H1 (cell line): ENCODE results near the gene MYPOP. TPM values are rescaled to one million over a fixed set of nuclear protein-coding genes. Genes with fewer than 3 reads are reported as not detected.

Experiments
- CTCF ChIA-PET: fragments of 300-600 bp; sonication (Branson Sonifier 250); formaldehyde crosslinking; loops from one replicate; lab custom pipeline; 2021; ENCODE audit not compliant: partially characterized antibody; lab: Charles Lee
- POLR2A ChIA-PET: fragments of 300-600 bp; sonication (Branson Sonifier 250); formaldehyde crosslinking; loops from one replicate; lab custom pipeline; 2021; ENCODE audit warnings: inconsistent platforms; ENCODE audit not compliant: partially characterized antibody; lab: Charles Lee
- DNase-seq, 2 experiments: peaks; one replicate each; pipeline versions ENCODE4 v3.0.0 to v3.0.0-alpha.2; 2010 to 2022; ENCODE audit warnings: low spot score in 2 of 2, low read depth in 1 of 2, mixed read lengths in 1 of 2
- FAIRE-seq: peaks from 2 replicates; lab custom pipeline; 2011; peaks lifted over from hg19 to GRCh38; lab: Jason Lieb, UNC
- H2AFZ ChIP-seq: 2 replicates; pipeline ENCODE4 v1.8.1; 2012; ENCODE audit warnings: low read length, inconsistent platforms
- H2AK5ac ChIP-seq: 2 replicates; pipeline ENCODE4 v1.6.1; 2013; ENCODE audit warnings: low read depth, low read length
- H2BK120ac ChIP-seq: replicated peaks from 2 replicates; pipeline ENCODE3; 2013; ENCODE audit warnings: low read depth, low read length, inconsistent platforms
- H2BK12ac ChIP-seq: 2 replicates; pipeline ENCODE4 v1.6.1; 2013; ENCODE audit warnings: low read depth, low read length
- H2BK15ac ChIP-seq: 2 replicates; pipeline ENCODE4 v1.6.1; 2013; ENCODE audit warnings: low read length
- H2BK20ac ChIP-seq: 2 replicates; pipeline ENCODE4 v1.6.1; 2013; ENCODE audit warnings: low read length
- H2BK5ac ChIP-seq: 2 replicates; pipeline ENCODE4 v1.6.1; 2013; ENCODE audit warnings: low read depth, low read length
- H3K14ac ChIP-seq: 2 replicates; pipeline ENCODE4 v1.6.1; 2013; ENCODE audit warnings: inconsistent platforms; ENCODE audit not compliant: insufficient read length
- H3K18ac ChIP-seq: 2 replicates; pipeline ENCODE4 v1.6.1; 2013; ENCODE audit warnings: low read length; ENCODE audit errors: extremely low read depth
- H3K23ac ChIP-seq: 2 replicates; pipeline ENCODE4 v1.6.1; 2013; ENCODE audit warnings: inconsistent platforms; ENCODE audit not compliant: insufficient read length
- H3K23me2 ChIP-seq: 2 replicates; pipeline ENCODE4 v1.6.1; 2013; ENCODE audit warnings: low read depth, low read length
- H3K27ac ChIP-seq: 2 replicates; pipeline ENCODE4 v1.6.1; 2011; ENCODE audit warnings: low read depth, low read length, inconsistent platforms
- H3K27me3 ChIP-seq, 4 experiments: replicated peaks in 1 of 4; 1 replicate in 1 of 4; 2 replicates in 3 of 4; pipeline versions ENCODE4 v1.6.1 to v1.8.1; 2011 to 2013; ENCODE audit warnings: low read length in 3 of 4, mild to moderate bottlenecking in 3 of 4, inconsistent platforms in 2 of 4, mixed read lengths in 2 of 4, moderate library complexity in 1 of 4; ENCODE audit not compliant: control insufficient read depth in 3 of 4, insufficient read depth in 3 of 4; ENCODE audit errors: extremely low read depth in 1 of 4
- H3K36me3 ChIP-seq, 4 experiments: 2 replicates each; pipeline versions ENCODE4 v1.6.1 to v1.8.1; 2011 to 2013; ENCODE audit warnings: mild to moderate bottlenecking in 4 of 4, low read length in 3 of 4, moderate library complexity in 2 of 4, control low read depth in 1 of 4, inconsistent platforms in 1 of 4; ENCODE audit not compliant: insufficient read depth in 4 of 4, control insufficient read depth in 2 of 4
- H3K4ac ChIP-seq: replicated peaks from 2 replicates; pipeline ENCODE3; 2013; ENCODE audit warnings: low read length, low read depth, mixed read lengths, inconsistent platforms; ENCODE audit not compliant: insufficient read length
- H3K4me1 ChIP-seq, 4 experiments: replicated peaks in 1 of 4; 1 replicate in 1 of 4; 2 replicates in 3 of 4; pipeline versions ENCODE4 v1.6.1 to v1.8.1; 2011 to 2013; ENCODE audit warnings: low read length in 3 of 4, inconsistent platforms in 2 of 4, mixed read lengths in 1 of 4; ENCODE audit not compliant: insufficient read depth in 4 of 4, control insufficient read depth in 3 of 4
- H3K4me2 ChIP-seq, 2 experiments: 2 replicates each; pipeline versions ENCODE4 v1.6.1 to v1.8.1; 2011 to 2013; ENCODE audit warnings: low read depth in 2 of 2, low read length in 2 of 2, control low read depth in 1 of 2, inconsistent platforms in 1 of 2, mild to moderate bottlenecking in 1 of 2; ENCODE audit not compliant: insufficient read depth in 1 of 2
- H3K4me3 ChIP-seq, 4 experiments: fragments of 200-600, 300-600 bp in 1 of 4; sonication (generic), shearing (Covaris generic), sonication (Bioruptor Twin) in 1 of 4; 2 replicates each; pipeline versions ENCODE4 v1.5.1 to v1.8.1; 2011 to 2016; ENCODE audit warnings: low read length in 4 of 4, low read depth in 3 of 4, control low read depth in 2 of 4, inconsistent platforms in 2 of 4, mild to moderate bottlenecking in 2 of 4, mixed read lengths in 1 of 4, moderate library complexity in 1 of 4; ENCODE audit not compliant: insufficient read depth in 2 of 4; ENCODE audit errors: extremely low read depth in 1 of 4
- H3K56ac ChIP-seq: replicated peaks from 2 replicates; pipeline ENCODE3; 2013; ENCODE audit warnings: low read depth, mild to moderate bottlenecking, mixed read lengths, low read length, inconsistent platforms; ENCODE audit not compliant: insufficient read length
- H3K79me1 ChIP-seq: 2 replicates; pipeline ENCODE4 v1.6.1; 2013; ENCODE audit warnings: low read depth, low read length, control low read depth
- H3K79me2 ChIP-seq, 2 experiments: 2 replicates each; pipeline versions ENCODE4 v1.6.1 to v1.8.1; 2012 to 2013; ENCODE audit warnings: low read length in 2 of 2, mild to moderate bottlenecking in 2 of 2, inconsistent platforms in 1 of 2; ENCODE audit not compliant: insufficient read depth in 2 of 2, control insufficient read depth in 1 of 2
- H3K9ac ChIP-seq, 4 experiments: replicated peaks in 1 of 4; 1 replicate in 1 of 4; 2 replicates in 3 of 4; pipeline versions ENCODE4 v1.6.1 to v1.8.1; 2011 to 2013; ENCODE audit warnings: low read depth in 3 of 4, low read length in 3 of 4, control low read depth in 2 of 4, mild to moderate bottlenecking in 2 of 4, moderate library complexity in 2 of 4, inconsistent platforms in 1 of 4; ENCODE audit errors: extremely low read depth in 1 of 4
- H3K9me3 ChIP-seq, 2 experiments: 2 replicates each; pipeline versions ENCODE4 v1.6.1 to v1.8.1; 2012 to 2013; ENCODE audit warnings: mild to moderate bottlenecking in 2 of 2, moderate library complexity in 2 of 2, control low read depth in 1 of 2, inconsistent platforms in 1 of 2, low read depth in 1 of 2, low read length in 1 of 2, mixed read lengths in 1 of 2; ENCODE audit not compliant: insufficient read depth in 2 of 2
- H4K20me1 ChIP-seq, 2 experiments: replicated peaks in 1 of 2; 2 replicates each; pipeline versions ENCODE3 to v1.8.1; 2011 to 2013; ENCODE audit warnings: inconsistent platforms in 2 of 2, low read length in 2 of 2, mild to moderate bottlenecking in 1 of 2; ENCODE audit not compliant: insufficient read depth in 2 of 2, control insufficient read depth in 1 of 2
- H4K5ac ChIP-seq: 2 replicates; pipeline ENCODE4 v1.6.1; 2013; ENCODE audit warnings: low read length, low read depth, mixed read lengths, inconsistent platforms; ENCODE audit not compliant: insufficient read length
- H4K8ac ChIP-seq: 2 replicates; pipeline ENCODE4 v1.8.0; 2013; ENCODE audit warnings: mild to moderate bottlenecking, moderate library complexity, low read length, inconsistent platforms; ENCODE audit not compliant: insufficient read depth; ENCODE audit errors: extremely low read depth
- H4K91ac ChIP-seq: replicated peaks from 2 replicates; pipeline ENCODE3; 2013; ENCODE audit warnings: low read length, mixed read lengths, inconsistent platforms; ENCODE audit not compliant: insufficient read length
- ASH2L ChIP-seq: fragments of 200-600, 300-600 bp; sonication (generic); IDR thresholded peaks from one replicate; pipeline ENCODE4 v1.7.1; 2017; ENCODE audit warnings: low read length
- BACH1 ChIP-seq: IDR thresholded peaks from 2 replicates; pipeline ENCODE4 v1.6.1; 2012; ENCODE audit warnings: low read length, improper control_type of control experiment
- BRCA1 ChIP-seq: IDR thresholded peaks from 2 replicates; pipeline ENCODE4 v1.6.1; 2012; ENCODE audit warnings: low read depth, low read length, improper control_type of control experiment
- GTF2F1 ChIP-seq: IDR thresholded peaks from 2 replicates; pipeline ENCODE4 v1.6.1; 2012; ENCODE audit warnings: low read depth, low read length, improper control_type of control experiment, borderline replicate concordance
- HDAC2 ChIP-seq, 2 experiments: fragments of 300-600 bp in 1 of 2; sonication (generic) in 1 of 2; IDR thresholded peaks; 2 replicates each; pipeline ENCODE4 v1.6.1; 2011 to 2012; ENCODE audit warnings: low read depth in 2 of 2, low read length in 2 of 2, mild to moderate bottlenecking in 2 of 2, moderate library complexity in 2 of 2, borderline replicate concordance in 1 of 2, inconsistent platforms in 1 of 2
- KDM4A ChIP-seq: IDR thresholded peaks from one replicate; pipeline ENCODE4 v1.7.1; 2012; ENCODE audit warnings: low read depth, mild to moderate bottlenecking, moderate library complexity, low read length, inconsistent platforms; ENCODE audit not compliant: severe bottlenecking
- MAFK ChIP-seq: IDR thresholded peaks from 2 replicates; pipeline ENCODE4 v1.6.1; 2012; ENCODE audit warnings: low read depth, mild to moderate bottlenecking, improper control_type of control experiment, low read length
- NRF1 ChIP-seq: IDR thresholded peaks from 2 replicates; pipeline ENCODE4 v1.6.1; 2011; ENCODE audit warnings: mild to moderate bottlenecking, low read depth, low read length, improper control_type of control experiment
- RFX5 ChIP-seq: IDR thresholded peaks from 2 replicates; pipeline ENCODE4 v1.6.1; 2011; ENCODE audit warnings: low read depth, low read length, improper control_type of control experiment, borderline replicate concordance
- TAF1 ChIP-seq: IDR thresholded peaks from 2 replicates; pipeline ENCODE4 v1.6.1; 2011; ENCODE audit warnings: mild to moderate bottlenecking, low read depth, low read length
- WGBS, 2 experiments: shearing (Covaris generic) in 1 of 2; methylation state at CpG; one replicate each; pipeline versions ENCODE4 v1.1.6 to v1.1.7; 2013 to 2015; ENCODE audit warnings: low lambda C conversion rate in 2 of 2, mixed read lengths in 2 of 2, inconsistent platforms in 1 of 2, low coverage in 1 of 2, missing lambda C conversion rate in 1 of 2; ENCODE audit not compliant: insufficient replicate concordance in 2 of 2, insufficient coverage in 1 of 2, insufficient read length in 1 of 2; ENCODE audit errors: extremely low coverage in 1 of 2, missing lambda C conversion rate in 1 of 2; 5-methylcytosine and 5-hydroxymethylcytosine counted together
- polyA plus RNA-seq, 7 experiments: library from polyadenylated mRNA; depleted of rRNA in 3 of 7; stranded (reverse) in 5 of 7; unstranded in 2 of 7; fragments of >200 nt in 5 of 7; fragments of 200-250 nt in 2 of 7; gene quantifications; 1 replicate in 5 of 7; 2 replicates in 1 of 7; 4 replicates in 1 of 7; pipeline versions ENCODE4 v1.2.1 to v1.2.3, GENCODE V29; 2011 to 2013; ENCODE audit warnings: missing spikeins in 2 of 7, mixed read lengths in 2 of 7
- total RNA-seq: library from RNA; stranded (reverse); fragmentation: NEBNext Ultra II Directional; extraction: Animal tissue kit (Norgen Biotek cat#: 25700); gene quantifications from 2 replicates; pipeline ENCODE4 v1.2.1, GENCODE V29; 2021

MYPOP gene
- total and polyA plus RNA-seq, 2 of the 8 experiments (the other 6 are each of a cell fraction or from before 2014, with no cell fraction given) = 3.2 to 11.1 TPM

- FAIRE-seq = no peak
- Histone ChIP-seq H3K4me2 (no peak overlapping the region), H3K79me1 (no peaks in the 10 kb centered on the region), H4K8ac (no peak overlapping the region), H3K9me3 (no peaks in the 10 kb centered on the region), H3K23me2 (no peaks in the 10 kb centered on the region), H3K14ac (no peak overlapping the region), H3K23ac (no peak overlapping the region), H3K79me2 (no peaks in the 10 kb centered on the region), H3K4me1 (peaks cover 0 to 3% (median 0%) of the 10 kb centered on the region in 4 experiments; a peak in 2 of 7 replicates), H3K4me3 (no peak overlapping the region), H3K36me3 (peaks cover 0 to 5% (median 0%) of the 10 kb centered on the region in 4 experiments; a peak in 2 of 8 replicates), H2BK5ac (no peak overlapping the region; the same call in 1 of the 2 replicates), H3K18ac (no peak overlapping the region), H2BK15ac (no peak overlapping the region), H3K27me3 (0 out of 7 replicates have a peak, but pooled peaks cover 0 to 2% (median 0%) of the 10 kb centered on the region in 4 experiments), H3K4ac (no peak overlapping the region), H3K56ac (no peak overlapping the region), H3K9ac (no peak overlapping the region), H3K27ac (no peak overlapping the region), H4K91ac (no peak overlapping the region), H2AK5ac (no peak overlapping the region), H2AFZ (no peak overlapping the region), H4K5ac (no peak overlapping the region), H2BK12ac (peak overlapping the region; percentile 33; the same call in 1 of the 2 replicates), H2BK120ac (no peak overlapping the region), H2BK20ac (no peak overlapping the region), H4K20me1 (peaks cover 0 to 2% of the 10 kb centered on the region in 2 experiments)
- ChIA-PET POLR2A (no interaction called here), CTCF (no interaction called here)
- TF ChIP-seq TAF1 (no peak), BRCA1 (no peak), NRF1 (no peak), KDM4A (no peak), MAFK (no peak), HDAC2 (IDR thresholded peaks at IDR 0.05; ENCODE audit: borderline replicate concordance in 1 of 2, low read depth in 2 of 2, low read length in 2 of 2) (no peak), RFX5 (no peak), GTF2F1 (no peak), BACH1 (no peak), ASH2L (no peak)
- WGBS, 2 experiments = 85% methylated on average over 19 of the region's 19 CpGs; no CpG with 5 or more reads in 1 of the 2 experiments
- no peak for DNase-seq
Measured at GRCh38 chr19:45935267-45935666, 32.9 kb upstream of the MYPOP start.
